Panc1 (cell line): Measurements from ENCODE around the gene PDE9A. TPM values are rescaled to one million over a fixed set of nuclear protein-coding genes. Genes with fewer than 3 reads are reported as not detected.

Experiments used
- ATAC-seq: fragments of 200-7000 bp; cut with Tn5 transposase; 2 replicates; pipeline ENCODE4 v1.9.1; 2020; ENCODE audit warnings: mild to moderate bottlenecking, moderate library complexity
- BruUV-seq: library from RNA; stranded (reverse); fragments of 400-500 nt; replicated peaks from 2 replicates; lab custom pipeline; 2021; lab: Mats Ljungman, UMichigan
- CTCF ChIA-PET: fragments of 300-600 bp; sonication (Branson Sonifier 250); formaldehyde crosslinking; loops from one replicate; lab custom pipeline; 2022; ENCODE audit warnings: antibody characterized with exemption; lab: Charles Lee
- POLR2A ChIA-PET: fragments of 300-600 bp; sonication (Branson Sonifier 250); formaldehyde crosslinking; loops from one replicate; lab custom pipeline; 2022; ENCODE audit warnings: antibody characterized with exemption; lab: Charles Lee
- DNase-seq: peaks from one replicate; pipeline ENCODE4 v3.0.0-alpha.2; 2010; ENCODE audit warnings: low read depth, low spot score
- H3K27ac ChIP-seq: 2 replicates; pipeline ENCODE4 v1.5.1; 2011; ENCODE audit warnings: mild to moderate bottlenecking, low read length, inconsistent platforms
- H3K27me3 ChIP-seq: fragments of 200-500 bp; sonication (Bioruptor generic); 2 replicates; pipeline ENCODE4 v1.6.0; 2014; ENCODE audit warnings: low read length, inconsistent platforms; ENCODE audit not compliant: control insufficient read depth, insufficient read depth
- H3K36me3 ChIP-seq: fragments of 200-500 bp; sonication (Bioruptor generic); 2 replicates; pipeline ENCODE4 v1.5.1; 2014; ENCODE audit warnings: inconsistent platforms, mild to moderate bottlenecking, low read length, moderate library complexity; ENCODE audit not compliant: control insufficient read depth, insufficient read depth
- H3K4me1 ChIP-seq: 2 replicates; pipeline ENCODE4 v1.5.1; 2011; ENCODE audit warnings: inconsistent platforms, mild to moderate bottlenecking, low read length, moderate library complexity; ENCODE audit not compliant: control insufficient read depth, insufficient read depth
- H3K4me3 ChIP-seq, 2 experiments: 2 replicates each; pipeline ENCODE4 v1.5.1; 2011 to 2012; ENCODE audit warnings: low read depth in 2 of 2, low read length in 2 of 2, mild to moderate bottlenecking in 2 of 2, inconsistent platforms in 1 of 2, moderate library complexity in 1 of 2
- H3K9me3 ChIP-seq: fragments of 200-500 bp; sonication (Bioruptor generic); 2 replicates; pipeline ENCODE4 v1.5.1; 2014; ENCODE audit warnings: low read depth, mild to moderate bottlenecking, inconsistent platforms, low read length, moderate library complexity; ENCODE audit not compliant: control insufficient read depth, insufficient read depth
- POLR2AphosphoS5 ChIP-seq: IDR thresholded peaks from 2 replicates; pipeline ENCODE4 v1.6.1; 2012; ENCODE audit warnings: mild to moderate bottlenecking, low read depth, low read length, moderate library complexity
- SIN3A ChIP-seq: IDR thresholded peaks from 2 replicates; pipeline ENCODE4 v1.6.1; 2012; ENCODE audit warnings: low read depth, mild to moderate bottlenecking, low read length, moderate library complexity, borderline replicate concordance; ENCODE audit not compliant: insufficient read depth
- TCF7L2 ChIP-seq: IDR thresholded peaks from 2 replicates; pipeline ENCODE4 v1.6.1; 2011; ENCODE audit warnings: mild to moderate bottlenecking, low read depth, low read length, inconsistent platforms
- in situ Hi-C: cut with HindIII; loops from 2 replicates; pipeline ENCODE4 v1.10.0; 2016; ENCODE audit warnings: low sequenced_read_pairs, low pct_unique_long_range_greater_than_20kb
- intact Hi-C: fragments of 100-400 bp; cut with micrococcal nuclease; formaldehyde crosslinking; loops from one replicate; pipeline ENCODE4 v1.10.0; 2022; ENCODE audit not compliant: unreplicated experiment
- total RNA-seq: library from RNA; stranded (reverse); gene quantifications from one replicate; pipeline ENCODE4 v1.2.1, GENCODE V29; 2021; ENCODE audit not compliant: unreplicated experiment
- TF ChIP-seq, protein P1 (sequence below): fragments of 450-650 bp; IDR thresholded peaks from 2 replicates; pipeline ENCODE4 v1.5.1; 2017; ENCODE audit warnings: mild to moderate bottlenecking
- TF ChIP-seq, protein P2 (sequence below), 2 experiments: IDR thresholded peaks; 2 replicates each; pipeline ENCODE4 v1.6.1; 2011 to 2012; ENCODE audit warnings: low read depth in 2 of 2, control low read depth in 1 of 2, low read length in 1 of 2, mild to moderate bottlenecking in 1 of 2, moderate library complexity in 1 of 2; ENCODE audit not compliant: insufficient read depth in 1 of 2

Gene PDE9A
- total RNA-seq, 1 experiment from 2014 or later = 0.72 TPM

DNA sequence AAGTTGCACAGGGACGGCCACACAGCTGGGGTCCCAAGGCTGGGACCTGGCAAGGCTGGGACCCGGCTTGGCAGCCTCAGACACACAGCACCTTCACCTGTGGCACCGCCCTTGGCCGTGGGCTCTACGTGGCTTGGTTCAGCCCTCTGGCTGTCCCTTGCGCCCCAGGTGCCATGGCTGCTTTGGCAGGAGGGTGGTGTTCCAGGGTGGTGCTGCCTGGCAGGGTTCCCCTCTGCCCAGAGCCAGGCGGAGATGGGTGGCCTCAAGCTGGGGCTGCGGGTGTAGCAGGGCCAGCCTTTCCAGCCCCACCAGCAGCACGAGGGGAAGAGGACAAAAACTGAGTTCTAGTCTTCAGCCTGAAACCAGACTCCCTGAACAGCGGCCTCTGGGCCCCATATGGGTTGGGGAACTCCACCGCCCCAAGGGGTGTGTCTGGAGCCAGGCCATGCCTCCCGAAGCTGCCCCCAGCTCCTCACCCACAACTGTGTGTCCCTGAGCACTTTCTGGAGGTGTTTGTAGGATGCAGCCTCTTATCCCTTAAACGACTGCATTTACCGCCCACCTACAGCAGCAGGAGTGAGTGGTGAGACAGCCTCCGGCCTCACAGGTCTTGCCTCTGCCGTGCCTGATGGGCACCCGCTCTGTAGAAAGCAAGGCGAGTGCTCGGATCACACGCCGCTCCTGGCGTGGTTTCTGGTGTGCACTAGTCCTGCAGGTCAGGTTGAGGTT lies 92.3 kb downstream of the PDE9A start:
- no TSS peak for BruUV-seq
- no peak for ATAC-seq
- no peak for DNase-seq
- Histone ChIP-seq H3K27ac (no peak overlapping the region), H3K27me3 (no peaks in the 10 kb centered on the region; the same call in 1 of the 2 replicates), H3K4me1 (no peaks in the 10 kb centered on the region), H3K36me3 (no peaks in the 10 kb centered on the region), H3K4me3 (no peak overlapping the region), H3K9me3 (no peaks in the 10 kb centered on the region)
- in situ Hi-C loops = no loop called here
- TF ChIP-seq TCF7L2 (no peak), SIN3A (no peak)
- TF ChIP-seq, protein P1, sequence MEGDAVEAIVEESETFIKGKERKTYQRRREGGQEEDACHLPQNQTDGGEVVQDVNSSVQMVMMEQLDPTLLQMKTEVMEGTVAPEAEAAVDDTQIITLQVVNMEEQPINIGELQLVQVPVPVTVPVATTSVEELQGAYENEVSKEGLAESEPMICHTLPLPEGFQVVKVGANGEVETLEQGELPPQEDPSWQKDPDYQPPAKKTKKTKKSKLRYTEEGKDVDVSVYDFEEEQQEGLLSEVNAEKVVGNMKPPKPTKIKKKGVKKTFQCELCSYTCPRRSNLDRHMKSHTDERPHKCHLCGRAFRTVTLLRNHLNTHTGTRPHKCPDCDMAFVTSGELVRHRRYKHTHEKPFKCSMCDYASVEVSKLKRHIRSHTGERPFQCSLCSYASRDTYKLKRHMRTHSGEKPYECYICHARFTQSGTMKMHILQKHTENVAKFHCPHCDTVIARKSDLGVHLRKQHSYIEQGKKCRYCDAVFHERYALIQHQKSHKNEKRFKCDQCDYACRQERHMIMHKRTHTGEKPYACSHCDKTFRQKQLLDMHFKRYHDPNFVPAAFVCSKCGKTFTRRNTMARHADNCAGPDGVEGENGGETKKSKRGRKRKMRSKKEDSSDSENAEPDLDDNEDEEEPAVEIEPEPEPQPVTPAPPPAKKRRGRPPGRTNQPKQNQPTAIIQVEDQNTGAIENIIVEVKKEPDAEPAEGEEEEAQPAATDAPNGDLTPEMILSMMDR = no peak
- intact Hi-C loops = no loop called here
- ChIA-PET CTCF (no interaction called here), POLR2A (no interaction called here)

DNA sequence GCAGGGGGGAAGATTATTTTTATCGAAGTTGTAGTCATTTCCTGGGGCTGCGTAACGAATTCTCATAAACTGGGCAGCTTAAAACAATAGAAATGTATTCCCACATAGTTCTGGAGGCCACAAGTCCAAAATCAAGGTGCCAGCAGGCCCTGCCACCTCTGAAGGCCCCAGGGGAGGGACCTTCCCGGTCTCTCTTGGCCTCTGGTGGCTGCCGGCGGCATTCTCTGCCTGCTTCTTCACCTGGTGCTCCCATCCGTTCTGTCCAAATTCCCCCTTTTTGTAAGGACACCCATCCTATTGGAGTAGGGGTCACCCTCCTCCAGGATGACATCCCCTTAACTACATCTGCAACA lies 92.8 kb downstream of the PDE9A start:
- BruUV-seq = no TSS peak
- ATAC-seq (no peak), DNase-seq (no peak)
- TF ChIP-seq POLR2AphosphoS5 (no peak), SIN3A (no peak), TCF7L2 (no peak)
- TF ChIP-seq, protein P2, sequence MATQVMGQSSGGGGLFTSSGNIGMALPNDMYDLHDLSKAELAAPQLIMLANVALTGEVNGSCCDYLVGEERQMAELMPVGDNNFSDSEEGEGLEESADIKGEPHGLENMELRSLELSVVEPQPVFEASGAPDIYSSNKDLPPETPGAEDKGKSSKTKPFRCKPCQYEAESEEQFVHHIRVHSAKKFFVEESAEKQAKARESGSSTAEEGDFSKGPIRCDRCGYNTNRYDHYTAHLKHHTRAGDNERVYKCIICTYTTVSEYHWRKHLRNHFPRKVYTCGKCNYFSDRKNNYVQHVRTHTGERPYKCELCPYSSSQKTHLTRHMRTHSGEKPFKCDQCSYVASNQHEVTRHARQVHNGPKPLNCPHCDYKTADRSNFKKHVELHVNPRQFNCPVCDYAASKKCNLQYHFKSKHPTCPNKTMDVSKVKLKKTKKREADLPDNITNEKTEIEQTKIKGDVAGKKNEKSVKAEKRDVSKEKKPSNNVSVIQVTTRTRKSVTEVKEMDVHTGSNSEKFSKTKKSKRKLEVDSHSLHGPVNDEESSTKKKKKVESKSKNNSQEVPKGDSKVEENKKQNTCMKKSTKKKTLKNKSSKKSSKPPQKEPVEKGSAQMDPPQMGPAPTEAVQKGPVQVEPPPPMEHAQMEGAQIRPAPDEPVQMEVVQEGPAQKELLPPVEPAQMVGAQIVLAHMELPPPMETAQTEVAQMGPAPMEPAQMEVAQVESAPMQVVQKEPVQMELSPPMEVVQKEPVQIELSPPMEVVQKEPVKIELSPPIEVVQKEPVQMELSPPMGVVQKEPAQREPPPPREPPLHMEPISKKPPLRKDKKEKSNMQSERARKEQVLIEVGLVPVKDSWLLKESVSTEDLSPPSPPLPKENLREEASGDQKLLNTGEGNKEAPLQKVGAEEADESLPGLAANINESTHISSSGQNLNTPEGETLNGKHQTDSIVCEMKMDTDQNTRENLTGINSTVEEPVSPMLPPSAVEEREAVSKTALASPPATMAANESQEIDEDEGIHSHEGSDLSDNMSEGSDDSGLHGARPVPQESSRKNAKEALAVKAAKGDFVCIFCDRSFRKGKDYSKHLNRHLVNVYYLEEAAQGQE (IDR thresholded peaks at IDR 0.05; ENCODE audit: insufficient read depth in 1 of 2, low read depth in 2 of 2, low read length in 1 of 2) = no peak
- TF ChIP-seq, protein P1 = no peak
- H3K9me3 ChIP-seq = no peaks in the 10 kb centered on the region
- in situ Hi-C loops (no loop called here), intact Hi-C loops (no loop called here)
- POLR2A ChIA-PET = no interaction called here
- no peak overlapping the region for H3K27ac ChIP-seq
- no peaks in the 10 kb centered on the region; the same call in 1 of the 2 replicates for H3K27me3 ChIP-seq
- no peaks in the 10 kb centered on the region for H3K4me1 ChIP-seq
- no peaks in the 10 kb centered on the region for H3K36me3 ChIP-seq
- CTCF ChIA-PET = no interaction called here
- H3K4me3 ChIP-seq = no peak overlapping the region
